ENCODE data around the gene TNFRSF4.

Gene TNFRSF4

GRCh38 chr1:1166642-1167397, 47.1 kb downstream of the TNFRSF4 start:
- no peak for DNase-seq

DNA sequence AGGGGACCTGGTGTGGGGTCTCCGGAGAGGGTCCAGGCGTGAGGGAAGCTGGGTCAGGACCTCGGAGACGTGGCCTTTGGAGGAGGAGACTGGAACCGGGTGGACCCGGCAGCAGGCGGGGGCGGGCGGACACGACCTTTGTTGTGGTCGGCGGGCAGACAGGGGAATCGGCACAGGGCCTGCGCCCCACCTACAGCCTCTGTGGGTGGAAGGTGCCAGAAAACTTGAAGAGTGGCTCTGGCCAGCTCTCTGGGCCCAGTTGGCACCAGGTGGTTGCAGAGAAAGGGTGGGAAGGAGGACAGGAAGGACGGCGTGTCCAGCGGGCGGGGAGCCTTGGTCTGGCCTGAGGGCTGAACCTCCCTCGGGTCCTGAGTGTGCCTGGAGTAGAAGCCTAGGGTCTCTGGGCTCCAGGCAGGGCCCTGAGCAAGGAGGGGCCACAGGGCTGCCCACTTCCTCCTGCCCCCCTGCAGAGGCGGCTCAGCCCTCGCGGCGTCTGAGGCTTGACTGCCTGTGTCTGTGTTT, 48.0 kb downstream of the TNFRSF4 start:
- DNase-seq: no peak

DNA sequence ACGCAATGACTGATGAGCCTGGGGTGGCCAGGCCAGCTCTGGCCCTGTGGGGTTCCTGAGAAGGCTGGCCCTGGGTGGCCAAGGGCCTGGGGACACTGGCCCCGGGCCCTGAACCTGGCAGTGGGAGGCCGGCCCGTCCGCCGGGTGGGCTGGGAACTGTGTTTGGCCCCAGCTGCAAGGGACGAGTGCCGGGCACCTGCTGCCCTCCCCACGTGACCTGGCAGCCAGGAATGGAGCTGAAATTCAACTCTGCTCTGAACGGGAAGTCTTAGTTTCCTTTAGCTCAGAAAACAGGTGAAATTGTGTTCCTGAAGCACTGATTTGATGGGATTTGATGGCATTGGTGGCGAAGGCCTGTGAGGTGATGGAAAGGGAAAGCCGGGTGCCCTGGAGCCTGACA, 48.5 kb downstream of the TNFRSF4 start:
- no peak for DNase-seq

- DNase-seq: no peak
Observed at GRCh38 chr1:1164701-1165451, 49.1 kb downstream of the TNFRSF4 start.

DNA sequence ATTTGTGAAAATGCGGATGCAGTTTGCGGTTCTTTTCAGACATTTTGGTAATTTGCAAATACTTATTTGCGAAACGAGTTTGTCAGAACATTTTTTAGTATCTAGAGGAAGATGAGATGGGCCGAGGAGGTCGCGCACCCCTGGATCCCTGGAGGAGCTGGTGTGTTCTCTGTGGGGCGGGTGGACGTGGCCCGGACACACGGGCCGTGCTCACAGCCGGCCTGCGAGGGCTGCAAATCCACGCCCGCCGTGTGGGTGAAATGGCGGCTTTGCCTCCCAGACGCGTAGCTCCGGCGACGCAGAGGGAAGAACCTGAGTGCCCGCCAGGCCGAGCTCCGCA, 49.6 kb downstream of the TNFRSF4 start:
- DNase-seq: no peak

GRCh38 chr1:1163538-1164070, 50.3 kb downstream of the TNFRSF4 start:
- no peak for DNase-seq

DNA sequence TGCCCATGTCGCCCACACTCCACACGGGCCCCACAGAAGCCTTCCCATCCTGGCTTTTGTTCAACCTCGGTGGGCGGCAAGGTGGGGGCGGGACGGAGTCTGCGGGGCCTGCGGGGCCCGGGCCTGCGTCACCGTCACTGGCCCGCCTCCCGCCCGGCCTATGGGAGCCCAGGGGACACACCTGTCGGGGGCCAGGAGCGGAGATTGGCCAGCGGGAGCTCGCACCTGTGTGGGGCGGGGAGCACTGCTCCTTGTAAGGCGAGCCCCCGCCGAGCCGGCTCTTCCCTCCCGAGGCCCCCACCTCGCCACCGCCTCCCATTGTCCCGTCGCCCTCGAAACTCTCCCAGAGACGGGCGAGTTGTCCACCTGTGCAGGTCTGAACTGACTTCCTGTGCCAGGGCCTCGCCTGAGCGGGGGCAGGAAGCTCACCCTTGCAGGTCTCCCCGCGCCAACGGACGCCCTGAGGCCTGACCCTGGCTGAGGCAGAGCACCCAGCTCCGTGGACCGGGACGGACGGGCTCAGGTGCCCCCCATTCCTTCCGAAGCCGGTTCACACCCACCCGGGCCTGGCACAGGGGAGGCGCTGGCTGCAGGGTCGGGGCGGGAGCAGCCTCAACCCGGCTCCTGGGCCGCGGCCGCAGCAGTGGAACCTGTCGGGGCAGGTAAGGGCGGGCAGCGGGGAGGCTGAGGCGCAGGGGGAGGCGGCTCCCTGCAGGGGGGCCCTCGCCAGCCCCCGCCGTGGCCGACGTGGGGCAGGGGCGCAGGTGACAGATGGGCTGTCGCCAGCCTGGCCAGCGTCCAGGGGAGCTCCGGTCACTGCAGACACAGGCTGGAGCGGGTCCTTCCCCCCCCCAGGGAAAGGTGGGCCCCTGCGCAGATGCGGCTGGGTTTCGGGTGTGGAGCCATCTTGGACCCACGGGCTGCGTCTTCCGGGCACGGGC, 51.1 kb downstream of the TNFRSF4 start:
- no peak for DNase-seq

GRCh38 chr1:1161683-1162079, 52.3 kb downstream of the TNFRSF4 start:
- no peak for DNase-seq
